PC-9 (cell line): ENCODE data around the gene ARL5A. TPM values are rescaled to one million over a fixed set of nuclear protein-coding genes. Genes with fewer than 3 reads are reported as not detected.

Source experiments
- BruUV-seq: library from RNA; stranded (reverse); fragments of 400-500 nt; replicated peaks from 2 replicates; lab custom pipeline; 2021; lab: Mats Ljungman, UMichigan
- CTCF ChIA-PET: fragments of 300-600 bp; sonication (Branson Sonifier 250); formaldehyde crosslinking; loops from one replicate; lab custom pipeline; 2022; ENCODE audit warnings: antibody characterized with exemption; lab: Charles Lee
- POLR2A ChIA-PET: fragments of 300-600 bp; sonication (Branson Sonifier 250); formaldehyde crosslinking; loops from one replicate; lab custom pipeline; 2022; ENCODE audit warnings: antibody characterized with exemption; ENCODE audit not compliant: unreplicated experiment; lab: Charles Lee
- DNase-seq, 2 experiments: peaks; one replicate each; pipeline versions ENCODE4 v3.0.0 to v3.0.0-alpha.2; 2015 to 2022; ENCODE audit warnings: mixed read lengths in 1 of 2
- H2AFZ ChIP-seq: fragments of 200-600 bp; sonication (generic); 2 replicates; pipeline ENCODE4 v1.8.1; 2017; ENCODE audit warnings: antibody characterized with exemption
- H3F3A ChIP-seq: fragments of 200-600 bp; sonication (generic); 2 replicates; pipeline ENCODE4 v1.8.1; 2017; ENCODE audit warnings: antibody characterized with exemption, mild to moderate bottlenecking, low read depth; ENCODE audit not compliant: insufficient read depth
- H3K27ac ChIP-seq: fragments of 200-600 bp; sonication (generic); 2 replicates; pipeline ENCODE4 v1.6.1; 2016; ENCODE audit warnings: mixed run types
- H3K27me3 ChIP-seq: fragments of 200-600 bp; sonication (generic); 2 replicates; pipeline ENCODE4 v1.6.1; 2016; ENCODE audit warnings: low read depth, mixed run types; ENCODE audit not compliant: insufficient read depth
- H3K36me3 ChIP-seq: fragments of 200-600 bp; sonication (generic); 2 replicates; pipeline ENCODE4 v1.6.1; 2016; ENCODE audit warnings: low read depth, mixed run types
- H3K4me1 ChIP-seq: fragments of 200-600 bp; sonication (generic); replicated peaks from 2 replicates; pipeline ENCODE4 v1.6.1; 2016; ENCODE audit warnings: mixed run types; ENCODE audit not compliant: insufficient read depth
- H3K4me2 ChIP-seq: fragments of 200-600 bp; sonication (generic); 2 replicates; pipeline ENCODE4 v1.6.1; 2017; ENCODE audit warnings: mixed run types
- H3K4me3 ChIP-seq: fragments of 200-600 bp; sonication (generic); 2 replicates; pipeline ENCODE4 v1.6.1; 2016; ENCODE audit warnings: mixed run types
- H3K79me2 ChIP-seq: fragments of 200-600 bp; sonication (generic); 2 replicates; pipeline ENCODE4 v1.6.1; 2017; ENCODE audit warnings: low read depth, mixed run types
- H3K9me2 ChIP-seq: fragments of 200-600 bp; sonication (generic); 2 replicates; pipeline ENCODE4 v1.8.1; 2017; ENCODE audit warnings: mild to moderate bottlenecking; ENCODE audit not compliant: insufficient read depth
- H3K9me3 ChIP-seq: fragments of 200-600 bp; sonication (generic); 2 replicates; pipeline ENCODE4 v1.8.1; 2016; ENCODE audit warnings: low read depth; ENCODE audit not compliant: insufficient read depth
- H4K20me1 ChIP-seq: fragments of 200-600 bp; sonication (generic); 2 replicates; pipeline ENCODE4 v1.8.1; 2017; ENCODE audit not compliant: insufficient read depth
- EZH2 ChIP-seq: fragments of 200-600 bp; sonication (generic); IDR thresholded peaks from 2 replicates; pipeline ENCODE4 v1.8.0; 2017; ENCODE audit warnings: antibody characterized with exemption, low read depth
- intact Hi-C: fragments of 100-400 bp; cut with micrococcal nuclease; formaldehyde crosslinking; loops from one replicate; pipeline ENCODE4 v1.10.0; 2022; ENCODE audit not compliant: unreplicated experiment
- total RNA-seq: library from RNA; stranded (reverse); gene quantifications from 2 replicates; pipeline ENCODE4 v1.2.3, GENCODE V29; 2021
- TF ChIP-seq, protein P1 (sequence below): fragments of 200-600 bp; sonication (generic); conservative IDR thresholded peaks from 2 replicates; pipeline ENCODE4 v1.6.1; 2017; ENCODE audit warnings: mixed run types, antibody characterized with exemption, mild to moderate bottlenecking, moderate library complexity

Gene ARL5A
- total RNA-seq, 1 experiment from 2014 or later: 36.1 TPM

DNA sequence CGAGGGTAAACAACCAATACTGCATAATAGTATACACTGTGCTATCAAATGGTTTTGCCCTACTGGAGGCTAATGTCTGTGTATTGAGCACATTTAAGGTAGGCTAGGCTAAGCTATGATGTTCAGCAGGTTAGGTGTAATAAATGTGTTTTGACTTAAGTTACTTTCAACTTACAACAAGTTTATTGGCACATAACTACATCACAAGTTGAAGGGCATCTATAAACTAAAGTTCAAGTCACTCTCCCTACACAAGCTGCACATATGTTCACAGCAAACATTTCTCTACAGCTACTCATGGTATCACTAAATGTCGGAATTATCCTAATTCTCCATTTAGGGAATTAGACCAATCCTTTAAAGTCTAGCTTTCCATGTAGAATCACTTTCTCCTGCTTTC, 11.4 kb downstream of the ARL5A start:
- H3K4me3 ChIP-seq: no peak overlapping the region
- intact Hi-C loops: no loop called here
- no TSS peak for BruUV-seq
- H3K27ac ChIP-seq: no peak overlapping the region
- H3K9me3 ChIP-seq: no peaks in the 10 kb centered on the region
- ChIA-PET CTCF (no interaction called here), POLR2A (no interaction called here)
- H3K79me2 ChIP-seq: peaks cover 45% of the 10 kb centered on the region
- H3K4me2 ChIP-seq: no peak overlapping the region
- H4K20me1 ChIP-seq: no peaks in the 10 kb centered on the region; the same call in 1 of the 2 replicates
- H3K4me1 ChIP-seq: no peaks in the 10 kb centered on the region
- DNase-seq: no peak
- H2AFZ ChIP-seq: no peak overlapping the region
- no peaks in the 10 kb centered on the region; the same call in 1 of the 2 replicates for H3K36me3 ChIP-seq
- no peaks in the 10 kb centered on the region for H3K27me3 ChIP-seq
- H3K9me2 ChIP-seq: no peaks in the 10 kb centered on the region
- H3F3A ChIP-seq: no peaks in the 10 kb centered on the region
- TF ChIP-seq EZH2: no peak
- TF ChIP-seq, protein P1, sequence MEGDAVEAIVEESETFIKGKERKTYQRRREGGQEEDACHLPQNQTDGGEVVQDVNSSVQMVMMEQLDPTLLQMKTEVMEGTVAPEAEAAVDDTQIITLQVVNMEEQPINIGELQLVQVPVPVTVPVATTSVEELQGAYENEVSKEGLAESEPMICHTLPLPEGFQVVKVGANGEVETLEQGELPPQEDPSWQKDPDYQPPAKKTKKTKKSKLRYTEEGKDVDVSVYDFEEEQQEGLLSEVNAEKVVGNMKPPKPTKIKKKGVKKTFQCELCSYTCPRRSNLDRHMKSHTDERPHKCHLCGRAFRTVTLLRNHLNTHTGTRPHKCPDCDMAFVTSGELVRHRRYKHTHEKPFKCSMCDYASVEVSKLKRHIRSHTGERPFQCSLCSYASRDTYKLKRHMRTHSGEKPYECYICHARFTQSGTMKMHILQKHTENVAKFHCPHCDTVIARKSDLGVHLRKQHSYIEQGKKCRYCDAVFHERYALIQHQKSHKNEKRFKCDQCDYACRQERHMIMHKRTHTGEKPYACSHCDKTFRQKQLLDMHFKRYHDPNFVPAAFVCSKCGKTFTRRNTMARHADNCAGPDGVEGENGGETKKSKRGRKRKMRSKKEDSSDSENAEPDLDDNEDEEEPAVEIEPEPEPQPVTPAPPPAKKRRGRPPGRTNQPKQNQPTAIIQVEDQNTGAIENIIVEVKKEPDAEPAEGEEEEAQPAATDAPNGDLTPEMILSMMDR: no peak

DNA sequence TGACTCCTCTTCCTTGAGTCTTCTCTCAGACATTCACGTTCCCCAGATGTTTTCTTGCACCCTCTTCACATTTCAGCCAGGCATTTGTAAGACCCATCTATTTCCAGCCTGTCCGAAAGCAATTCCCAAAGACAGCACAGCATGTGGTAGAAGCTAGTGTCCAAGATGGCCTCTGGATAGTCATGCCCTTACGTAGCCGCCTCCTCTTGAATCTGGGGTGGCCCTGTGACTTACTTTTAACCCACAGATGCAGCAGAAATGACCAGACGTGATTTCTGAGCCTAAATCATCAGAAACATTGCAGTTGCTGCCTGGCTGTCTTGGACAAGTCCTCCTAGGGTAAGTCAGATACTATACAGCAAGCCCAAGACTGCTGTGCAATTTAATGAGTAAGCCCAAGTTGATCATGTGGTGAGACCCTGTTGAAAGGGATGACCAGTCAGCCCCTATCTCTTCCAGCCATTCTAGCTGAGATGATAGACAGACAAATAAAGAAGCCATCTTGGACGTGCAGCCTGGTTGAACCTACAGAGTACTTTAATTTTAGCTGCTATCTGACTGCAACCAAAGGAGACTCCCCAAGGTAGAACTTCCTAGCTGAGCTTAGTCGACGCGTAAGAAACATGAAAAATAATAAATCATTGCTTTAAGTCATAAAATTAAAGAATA, 12.3 kb downstream of the ARL5A start:
- Histone ChIP-seq H3K79me2 (peaks cover 38% of the 10 kb centered on the region), H4K20me1 (no peaks in the 10 kb centered on the region), H2AFZ (no peak overlapping the region), H3K36me3 (peaks cover under 1% of the 10 kb centered on the region; the same call in 1 of the 2 replicates), H3K4me1 (no peaks in the 10 kb centered on the region), H3K9me3 (no peaks in the 10 kb centered on the region), H3K27ac (no peak overlapping the region), H3F3A (no peaks in the 10 kb centered on the region), H3K4me2 (no peak overlapping the region), H3K9me2 (no peaks in the 10 kb centered on the region), H3K27me3 (no peaks in the 10 kb centered on the region), H3K4me3 (no peak overlapping the region)
- POLR2A ChIA-PET: no interaction called here
- TF ChIP-seq, protein P1: no peak
- DNase-seq: no peak
- BruUV-seq: no TSS peak
- CTCF ChIA-PET: no interaction called here
- intact Hi-C loops: no loop called here

DNA sequence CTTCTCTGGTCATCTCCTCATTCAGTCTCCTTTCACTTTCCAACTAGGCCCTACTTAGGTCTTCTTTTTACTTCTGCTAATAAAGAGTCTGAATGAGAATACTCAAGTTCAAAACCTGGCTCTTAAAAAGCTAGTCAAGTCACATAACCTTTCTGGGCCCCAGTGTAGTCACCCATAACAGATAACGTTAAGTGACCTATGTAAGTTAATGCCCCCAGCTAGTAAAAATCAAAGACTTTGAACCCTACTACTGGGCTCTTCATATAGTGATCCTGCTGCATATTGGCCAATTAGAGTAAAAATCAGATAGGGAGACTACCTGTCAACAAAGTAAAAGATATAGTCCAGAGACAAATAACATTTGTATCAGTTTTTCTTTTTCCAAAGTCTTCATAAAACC, 17.7 kb downstream of the ARL5A start:
- ChIA-PET POLR2A (no interaction called here), CTCF (no interaction called here)
- H3F3A ChIP-seq: no peaks in the 10 kb centered on the region
- H3K4me1 ChIP-seq: no peaks in the 10 kb centered on the region
- H3K27me3 ChIP-seq: no peaks in the 10 kb centered on the region
- no peak for DNase-seq
- no peaks in the 10 kb centered on the region for H3K9me2 ChIP-seq
- H3K4me3 ChIP-seq: no peak overlapping the region
- H3K36me3 ChIP-seq: peaks cover 3% of the 10 kb centered on the region; the same call in 1 of the 2 replicates
- BruUV-seq: no TSS peak
- H3K27ac ChIP-seq: no peak overlapping the region
- no peak overlapping the region for H2AFZ ChIP-seq
- peaks cover 4% of the 10 kb centered on the region; the same call in 1 of the 2 replicates for H4K20me1 ChIP-seq
- H3K79me2 ChIP-seq: no peaks in the 10 kb centered on the region
- no peak overlapping the region for H3K4me2 ChIP-seq
- H3K9me3 ChIP-seq: no peaks in the 10 kb centered on the region
- TF ChIP-seq, protein P1: no peak
- TF ChIP-seq EZH2: no peak
- intact Hi-C loops: no loop called here
